HK-2 (cell line): ENCODE data around the gene RAB11FIP2.
A peak's percentile ranks its signal among the peaks of the same experiment; 100 is the strongest.
"Not testable (repeated sequence)": the region's sequence is repeated elsewhere in the genome, so short reads cannot be mapped to it uniquely, and the experiment has no call there.

ENCODE experiments used
- DNase-seq: peaks from one replicate; pipeline ENCODE4 v3.0.0-alpha.2; 2018; ENCODE audit not compliant: unreplicated experiment

RAB11FIP2 gene, protein sequence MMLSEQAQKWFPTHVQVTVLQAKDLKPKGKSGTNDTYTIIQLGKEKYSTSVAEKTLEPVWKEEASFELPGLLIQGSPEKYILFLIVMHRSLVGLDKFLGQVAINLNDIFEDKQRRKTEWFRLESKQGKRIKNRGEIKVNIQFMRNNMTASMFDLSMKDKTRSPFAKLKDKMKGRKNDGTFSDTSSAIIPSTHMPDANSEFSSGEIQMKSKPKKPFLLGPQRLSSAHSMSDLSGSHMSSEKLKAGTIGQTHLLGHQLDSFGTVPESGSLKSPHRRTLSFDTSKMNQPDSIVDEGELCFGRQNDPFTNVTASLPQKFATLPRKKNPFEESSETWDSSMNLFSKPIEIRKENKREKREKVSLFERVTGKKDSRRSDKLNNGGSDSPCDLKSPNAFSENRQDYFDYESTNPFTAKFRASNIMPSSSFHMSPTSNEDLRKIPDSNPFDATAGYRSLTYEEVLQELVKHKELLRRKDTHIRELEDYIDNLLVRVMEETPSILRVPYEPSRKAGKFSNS

DNA sequence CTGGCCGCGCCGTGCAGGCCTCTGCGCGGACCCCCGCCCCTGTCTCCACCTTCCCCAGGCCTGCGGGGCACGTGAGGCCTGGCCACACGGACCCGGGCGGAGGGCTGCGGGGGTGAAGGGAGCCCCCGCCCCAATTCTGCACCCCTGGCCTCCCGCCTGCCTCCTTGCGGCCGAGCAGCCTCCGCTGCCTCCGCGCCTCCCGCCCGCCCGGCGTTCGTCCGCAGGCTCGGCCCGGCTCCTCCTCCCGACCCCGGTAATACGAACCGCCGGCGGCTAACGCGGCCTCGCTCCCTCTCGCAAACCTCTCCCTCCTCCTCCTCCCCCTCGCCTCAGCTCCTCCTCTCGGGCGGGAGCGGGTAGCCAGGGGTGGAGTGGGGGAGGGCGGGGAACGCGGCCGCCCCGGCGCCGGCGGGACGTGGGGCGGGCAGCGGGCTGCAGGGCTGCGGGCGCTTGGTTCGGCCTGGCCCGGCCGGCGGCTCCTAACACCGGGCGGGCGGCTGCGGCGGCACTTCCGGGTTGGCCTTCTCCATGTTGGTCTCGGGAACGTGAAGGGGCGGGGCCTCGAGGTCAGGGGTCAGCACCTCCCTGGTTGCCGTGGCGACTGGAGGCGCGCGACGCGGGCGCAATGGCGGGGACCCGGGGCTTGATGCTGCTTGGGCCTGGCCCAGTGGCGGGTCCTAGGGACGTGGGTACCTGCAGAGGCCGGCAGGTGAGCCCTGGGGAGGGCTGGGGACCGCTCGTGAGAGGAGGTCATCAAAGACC is at the start of gene RAB11FIP2:
Gene RAB11FIP2 (minus strand): TSS at position 547 of the 762 bp plus-strand sequence. CDS start 778 bp downstream, outside the sequence.
- DNase-seq: peak; percentile 96

DNA sequence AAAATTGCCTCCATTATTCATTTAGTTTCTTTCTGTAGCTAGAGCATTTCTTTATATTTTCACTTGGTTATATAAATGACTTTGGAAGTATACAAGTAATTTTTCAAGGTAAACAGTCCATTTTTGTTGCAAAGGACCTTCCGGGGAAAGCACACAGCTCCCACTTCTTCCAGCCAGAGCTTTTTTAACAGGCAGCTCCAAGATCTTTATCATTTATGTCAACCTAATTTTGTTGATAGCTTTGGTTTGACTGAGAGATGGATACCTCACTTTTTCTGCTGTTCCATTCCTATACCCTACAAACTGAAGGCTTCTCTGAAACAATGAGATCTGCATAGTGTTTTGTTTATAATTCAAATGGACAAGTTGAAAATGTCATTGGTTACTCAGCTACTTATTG is 49.3 kb upstream of the RAB11FIP2 start:
- DNase-seq: no peak

DNA sequence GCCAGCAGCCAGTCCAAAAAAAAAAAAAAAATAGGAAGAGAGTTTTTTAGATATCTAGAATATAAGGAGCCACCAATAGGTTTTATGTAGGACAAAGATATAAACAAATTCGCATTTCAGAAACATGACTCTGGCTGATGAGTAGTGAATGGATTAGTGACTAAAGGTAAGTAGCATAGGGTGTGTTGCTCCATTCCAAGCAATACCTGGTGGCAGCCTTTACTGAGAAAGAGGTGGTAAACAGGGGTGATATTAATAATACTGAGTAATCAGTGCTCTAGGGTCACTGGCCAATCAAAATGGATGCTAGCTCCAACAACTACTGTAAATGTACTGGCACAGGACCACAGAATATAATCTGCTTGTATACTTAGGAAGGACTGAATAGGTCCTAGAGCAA is 45.5 kb upstream of the RAB11FIP2 start:
- no peak for DNase-seq

DNA sequence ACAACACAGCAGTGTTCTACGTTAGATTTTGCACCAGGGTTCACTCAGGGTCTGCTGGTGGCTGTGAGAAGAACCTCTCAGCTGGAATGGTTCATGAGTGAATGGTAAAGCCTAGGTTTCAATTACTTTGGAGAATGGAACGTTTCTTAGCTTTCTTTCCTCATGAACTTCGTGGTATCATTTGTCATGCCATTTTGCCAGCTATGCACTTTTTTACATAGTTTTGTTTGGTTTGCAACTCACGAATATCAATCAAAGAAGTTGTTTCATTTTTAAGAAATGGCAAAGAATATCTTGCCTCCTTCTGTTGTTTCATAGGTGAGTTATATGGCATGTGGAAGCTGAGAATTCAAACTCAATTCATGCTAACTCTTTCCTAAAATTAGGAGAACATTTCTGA is 34.1 kb upstream of the RAB11FIP2 start:
- DNase-seq: no peak

DNA sequence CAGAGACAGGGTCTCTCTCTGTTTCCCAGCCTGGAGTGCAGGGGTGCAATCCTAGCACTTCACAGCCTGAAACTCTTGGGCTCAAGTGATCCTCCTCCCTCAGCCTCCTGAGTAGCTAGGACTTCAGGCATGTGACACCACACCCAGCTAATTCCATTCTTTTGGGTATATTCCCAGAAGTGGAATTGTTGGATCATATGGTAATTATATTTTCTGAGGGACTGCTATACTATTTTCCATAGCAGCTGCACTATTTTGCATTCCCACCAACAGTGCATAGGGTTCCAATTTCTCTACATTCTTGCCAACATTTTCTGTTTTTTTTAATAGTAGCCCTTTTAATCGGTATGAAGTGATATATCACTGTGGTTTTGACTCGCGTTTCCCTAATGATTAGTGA is 30.0 kb upstream of the RAB11FIP2 start:
- DNase-seq: no peak

DNA sequence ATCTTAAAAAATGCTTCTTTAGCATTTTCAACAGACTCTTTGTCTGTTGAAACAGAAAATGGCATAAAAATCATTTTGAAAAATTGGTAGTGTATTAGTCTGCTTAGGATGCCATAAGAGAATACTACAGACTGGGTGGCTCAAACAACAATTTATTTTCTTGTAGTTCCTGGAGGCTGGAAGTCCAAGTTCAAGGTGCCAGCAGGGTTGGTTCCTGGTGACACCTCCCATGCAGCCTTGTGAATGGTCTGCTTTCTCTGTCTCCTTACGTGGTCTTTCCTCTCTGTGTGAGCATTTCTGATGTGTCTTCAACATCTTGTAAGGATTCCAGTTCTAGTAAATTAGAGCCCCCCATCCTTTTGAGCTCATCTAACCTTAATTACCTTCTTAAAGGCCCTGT is 26.1 kb upstream of the RAB11FIP2 start:
- DNase-seq: no peak

DNA sequence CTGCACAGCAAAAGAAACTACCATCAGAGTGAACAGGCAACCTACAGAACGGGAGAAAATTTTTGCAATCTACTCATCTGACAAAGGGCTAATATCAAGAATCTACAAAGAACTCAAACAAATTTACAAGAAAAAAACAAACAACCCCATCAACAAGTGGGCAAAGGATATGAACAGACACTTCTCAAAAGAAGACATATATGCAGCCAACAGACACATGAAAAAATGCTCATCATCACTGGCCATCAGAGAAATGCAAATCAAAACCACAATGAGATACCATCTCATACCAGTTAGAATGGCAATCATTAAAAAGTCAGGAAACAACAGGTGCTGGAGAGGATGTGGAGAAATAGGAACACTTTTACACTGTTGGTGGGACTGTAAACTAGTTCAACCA is 20.6 kb upstream of the RAB11FIP2 start:
- not testable (repeated sequence) for DNase-seq

DNA sequence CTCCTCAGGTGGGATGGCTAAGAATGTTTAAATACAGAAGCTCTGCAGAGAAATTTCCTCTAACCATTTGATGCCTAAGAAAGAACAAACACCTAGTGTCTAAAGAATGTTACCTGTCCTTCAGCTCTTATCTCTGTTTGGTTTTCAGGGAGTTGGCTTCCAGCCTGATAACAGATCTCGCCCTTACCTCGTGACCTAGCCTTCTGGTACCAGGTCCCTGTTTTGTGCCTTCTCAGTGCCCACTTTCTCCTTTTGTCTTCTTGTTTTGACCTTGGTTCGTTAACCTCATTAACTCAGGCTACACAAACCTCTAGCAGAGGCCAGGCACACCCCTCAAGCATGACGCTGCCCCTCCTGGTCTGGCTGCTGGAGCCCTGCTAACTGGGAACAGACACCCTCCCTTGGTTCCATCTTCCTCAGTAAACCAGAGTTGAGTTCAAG is 16.1 kb upstream of the RAB11FIP2 start:
- DNase-seq: no peak

DNA sequence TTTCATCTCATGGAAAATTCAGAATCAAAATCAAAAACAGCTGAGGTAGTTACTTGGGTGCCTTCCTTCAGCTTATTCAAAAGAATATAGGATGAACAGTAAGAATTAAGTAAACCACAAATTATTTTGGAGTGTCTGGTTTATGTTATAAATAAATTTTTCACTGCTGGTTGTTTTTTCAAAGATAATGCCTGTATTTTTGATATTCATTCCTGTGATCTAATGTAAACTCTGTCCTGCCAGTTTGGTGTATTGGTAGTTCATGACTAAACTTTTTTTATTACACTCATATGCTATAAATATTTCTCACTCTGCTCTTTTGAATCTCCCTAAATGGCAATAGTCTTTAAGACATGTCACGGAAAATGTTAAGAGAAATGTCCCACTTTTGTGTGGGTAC is 11.6 kb upstream of the RAB11FIP2 start:
- DNase-seq: no peak

DNA sequence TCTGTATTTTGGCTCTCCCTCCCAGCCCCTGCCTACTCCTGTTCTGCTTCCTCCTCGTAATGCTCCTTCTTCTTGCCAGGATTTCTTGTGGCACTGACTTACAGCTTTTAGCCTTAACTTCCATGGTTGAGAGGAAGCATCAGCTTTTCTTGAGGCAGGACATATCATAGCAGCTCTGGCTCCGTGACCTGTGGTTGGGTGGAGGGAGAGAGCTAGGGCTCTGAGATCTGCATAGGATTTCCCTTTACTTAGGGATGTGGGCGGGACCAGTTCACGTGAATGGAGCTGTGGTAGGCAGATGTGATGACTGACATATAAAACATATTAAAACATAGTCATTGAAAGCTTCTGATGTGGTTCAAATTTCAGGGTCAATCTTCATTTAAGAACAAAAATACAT is 10.6 kb upstream of the RAB11FIP2 start:
- no peak for DNase-seq

DNA sequence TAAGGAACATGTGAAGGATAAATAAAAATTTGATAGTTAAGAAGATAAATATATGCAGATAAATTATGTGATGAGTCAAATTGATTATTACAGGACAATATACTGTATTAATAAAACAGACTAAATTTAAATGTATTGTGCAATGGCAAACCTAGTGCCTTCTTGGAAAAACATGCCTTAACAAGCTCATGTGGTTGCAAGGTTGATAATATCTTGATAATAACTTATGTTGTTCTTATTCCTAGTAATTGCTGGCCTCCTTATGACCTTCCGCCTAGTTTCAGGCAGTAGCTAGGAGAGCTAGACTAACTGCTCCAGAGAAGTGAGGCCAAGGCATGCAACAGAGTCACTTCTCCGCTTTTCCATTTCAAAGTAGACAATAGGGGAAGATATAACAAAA is 7.6 kb upstream of the RAB11FIP2 start:
- DNase-seq: no peak

DNA sequence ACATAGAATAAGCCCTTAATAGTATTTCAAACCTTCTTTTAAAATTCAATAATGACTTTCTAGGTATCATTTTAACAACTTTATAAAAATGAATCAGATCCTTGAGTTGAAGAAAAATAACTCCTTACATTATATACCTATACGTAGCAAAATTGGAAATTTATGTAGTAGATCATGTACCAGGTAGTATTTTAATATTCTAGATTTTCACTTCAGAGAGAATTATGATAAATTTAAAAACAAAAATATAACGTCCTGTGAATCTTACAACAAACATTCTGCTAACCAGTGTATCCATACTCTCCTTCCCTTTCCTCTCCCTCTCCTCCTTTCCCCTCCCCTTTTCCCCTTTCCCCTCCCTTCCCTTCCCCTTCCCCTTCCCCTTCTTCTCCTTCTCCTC is 6.1 kb upstream of the RAB11FIP2 start:
- no peak for DNase-seq

DNA sequence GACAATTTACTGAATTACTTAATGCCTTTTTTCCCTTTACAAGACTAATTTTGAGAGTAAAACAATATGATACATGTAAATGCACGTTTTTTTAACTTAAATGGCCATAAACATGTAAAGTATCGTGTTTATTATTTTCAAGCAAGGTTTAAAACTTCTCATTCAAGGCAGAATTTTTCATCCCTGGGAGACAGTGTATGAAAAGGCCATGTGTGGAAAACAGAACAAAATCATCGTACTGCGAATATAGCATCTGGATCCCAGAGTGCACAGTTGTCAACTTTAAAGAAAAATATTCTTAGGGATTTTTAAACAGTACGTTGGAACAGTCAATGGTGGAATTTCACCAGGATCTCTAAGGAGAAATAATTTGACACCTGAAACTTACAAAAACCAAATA is 1.1 kb upstream of the RAB11FIP2 start:
- no peak for DNase-seq

DNA sequence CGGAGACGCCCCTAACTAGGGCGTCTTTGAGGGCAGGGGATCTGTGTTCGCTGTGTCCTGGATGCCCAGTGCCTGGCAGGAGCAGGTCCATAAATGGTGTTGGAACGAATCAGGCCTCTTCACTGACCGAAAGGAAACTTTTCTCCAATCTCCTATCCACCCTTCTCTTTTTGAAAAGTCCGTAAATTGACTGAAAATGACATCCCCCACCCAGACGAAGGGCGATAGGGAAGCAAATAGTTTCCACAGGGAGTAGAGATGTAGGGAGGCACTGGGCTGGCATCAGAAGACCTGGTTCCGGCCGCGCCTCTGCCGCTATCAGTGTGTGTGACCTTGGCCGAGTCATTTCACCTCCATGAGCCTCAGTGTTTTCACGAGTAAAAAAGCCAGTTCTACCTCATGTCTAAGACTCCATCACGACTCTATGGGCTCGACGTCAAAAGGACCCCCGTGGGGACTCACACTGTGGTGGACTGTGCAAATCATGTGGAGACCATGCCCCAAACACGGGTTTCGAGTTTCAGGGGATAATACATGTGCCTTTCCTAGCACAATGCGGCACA is 497 bp upstream of the RAB11FIP2 start:
- DNase-seq: no peak

DNA sequence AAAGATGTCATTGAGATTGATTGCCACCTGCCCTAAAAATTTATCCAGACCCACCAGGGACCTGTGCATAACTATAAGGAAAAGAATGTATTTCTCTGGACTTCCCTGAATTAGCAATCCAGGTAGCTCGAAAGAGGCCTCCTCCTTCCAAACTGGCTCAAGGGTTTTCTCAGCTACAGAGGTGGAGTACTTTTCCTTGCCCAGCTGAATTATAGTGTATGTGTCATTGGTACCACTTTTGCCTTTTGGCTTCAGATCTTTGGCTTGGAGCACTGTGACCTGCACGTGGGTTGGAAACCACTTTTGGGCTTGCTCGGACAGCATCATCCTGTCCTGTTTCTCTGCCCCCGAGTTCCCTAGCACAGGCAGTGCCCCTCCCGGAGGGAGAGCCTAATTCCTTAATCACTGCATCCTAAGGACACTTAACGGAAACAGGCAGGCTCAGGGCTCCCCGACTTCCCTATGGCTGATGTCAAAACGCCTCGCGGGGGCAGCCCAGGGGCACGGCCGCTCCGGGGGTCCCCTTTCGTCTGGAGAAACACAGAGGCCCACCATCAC is 825 bp downstream of the RAB11FIP2 start:
- peak; percentile 47 for DNase-seq

DNA sequence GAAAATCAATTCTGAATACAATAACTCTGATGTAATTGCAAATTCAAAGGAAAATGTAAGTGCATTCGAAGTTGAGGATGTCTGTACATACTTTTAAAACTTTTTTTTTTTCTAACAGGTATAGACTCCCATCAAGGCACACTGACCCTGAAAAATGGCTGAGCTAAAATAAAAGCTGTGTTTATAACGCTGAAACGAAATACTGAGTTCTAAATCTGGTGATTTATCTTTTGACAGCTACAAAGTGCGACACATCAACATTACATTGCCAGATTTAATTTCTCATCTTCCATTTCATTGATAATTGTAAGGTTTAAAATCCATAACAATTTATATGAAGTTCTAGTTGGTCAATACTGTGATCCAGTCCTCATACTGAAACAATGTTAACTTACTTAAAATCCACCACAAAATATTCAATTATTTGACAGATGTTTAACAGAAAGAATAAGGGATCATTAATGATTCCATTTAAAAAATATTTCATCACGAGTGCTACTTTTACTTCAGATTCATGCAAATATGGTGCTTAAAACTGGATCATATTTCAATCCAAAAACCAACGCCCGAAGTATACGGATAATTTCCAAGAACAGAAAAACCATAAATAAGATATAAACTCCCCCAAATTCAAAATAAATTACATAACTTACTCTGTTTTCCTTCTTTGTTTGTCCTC is 1.4 kb downstream of the RAB11FIP2 start:
- no peak for DNase-seq

DNA sequence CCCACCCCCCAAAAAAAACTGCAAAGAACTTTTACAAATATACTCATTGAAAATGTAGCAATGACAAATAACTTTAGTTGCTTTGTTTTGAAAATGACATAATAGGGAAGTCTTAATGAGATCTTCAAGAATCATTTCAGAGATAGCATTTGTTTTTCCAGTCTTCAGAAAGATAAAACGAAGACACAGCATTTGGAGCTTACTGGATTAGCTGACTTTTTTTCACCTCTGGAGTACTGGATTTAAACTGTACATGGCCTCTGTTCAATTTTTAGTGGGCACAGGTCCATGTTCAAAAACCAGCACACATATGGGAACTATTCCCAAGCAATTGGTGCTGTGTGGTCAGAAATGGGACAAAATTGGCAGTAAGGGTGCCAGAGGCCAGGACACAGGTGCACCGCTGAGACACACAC is 3.9 kb downstream of the RAB11FIP2 start:
- DNase-seq: no peak

DNA sequence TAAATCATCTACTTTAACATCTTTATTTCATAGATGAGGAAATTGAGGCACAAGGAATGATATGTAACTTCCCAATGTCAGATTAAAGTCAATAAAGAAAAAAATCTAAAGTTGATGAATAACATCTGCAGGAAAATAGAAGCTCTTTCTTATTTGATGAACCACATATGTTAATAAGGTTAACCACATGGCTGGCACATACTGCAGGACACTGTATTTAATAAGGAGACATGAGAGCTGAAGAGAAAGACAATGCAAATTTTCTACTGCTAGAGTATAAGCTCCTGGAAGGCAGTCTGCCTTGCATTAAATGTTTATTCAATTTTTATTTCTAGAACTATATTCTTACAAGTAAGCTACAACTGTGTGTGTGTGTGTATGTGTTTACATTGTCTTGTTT is 4.4 kb downstream of the RAB11FIP2 start:
- no peak for DNase-seq

DNA sequence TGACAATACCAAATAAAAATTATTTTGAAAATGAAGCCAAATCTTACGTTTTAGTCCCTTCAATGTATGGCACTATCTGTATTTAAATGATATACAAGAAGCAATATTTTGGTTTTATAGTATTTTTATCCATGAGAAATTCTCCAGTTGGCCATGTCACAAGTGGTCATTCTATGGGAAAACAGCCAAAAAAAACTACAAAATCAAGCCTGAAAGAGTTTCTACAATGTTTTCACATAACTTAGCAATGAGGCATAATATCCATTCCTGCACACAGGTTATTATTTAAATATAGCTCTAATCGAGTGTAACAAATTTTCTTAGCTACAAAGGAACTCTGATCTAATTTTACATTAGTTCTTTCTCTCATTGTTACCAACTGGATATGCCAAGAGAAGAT is 5.4 kb downstream of the RAB11FIP2 start:
- DNase-seq: no peak

DNA sequence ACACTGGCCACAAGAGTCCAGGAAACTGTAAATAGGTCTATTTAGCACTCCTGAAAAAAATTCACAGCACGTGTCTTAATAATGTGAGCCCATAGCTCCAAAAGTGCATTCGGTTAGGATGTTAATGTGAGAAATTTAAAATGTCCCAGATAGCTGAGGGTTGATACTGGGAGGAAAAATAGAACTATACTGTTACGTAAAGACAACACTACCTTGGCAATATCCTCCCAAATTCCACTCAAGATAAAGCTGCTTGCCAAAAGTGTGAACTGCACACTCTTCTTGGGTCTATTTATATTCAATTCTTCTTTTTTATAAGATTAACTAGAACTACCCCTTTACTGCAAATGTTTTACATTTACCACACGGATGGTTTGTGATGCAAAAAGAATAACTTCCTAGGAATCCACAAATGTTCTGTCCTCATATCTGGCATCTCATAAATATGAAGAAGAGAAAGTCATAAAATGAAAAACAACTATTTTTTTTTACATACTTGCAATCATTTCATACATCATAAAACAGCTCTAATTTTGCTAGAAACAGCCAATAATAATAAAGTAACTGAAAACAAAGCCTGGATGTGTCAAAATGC is 10.4 kb downstream of the RAB11FIP2 start:
- no peak for DNase-seq

DNA sequence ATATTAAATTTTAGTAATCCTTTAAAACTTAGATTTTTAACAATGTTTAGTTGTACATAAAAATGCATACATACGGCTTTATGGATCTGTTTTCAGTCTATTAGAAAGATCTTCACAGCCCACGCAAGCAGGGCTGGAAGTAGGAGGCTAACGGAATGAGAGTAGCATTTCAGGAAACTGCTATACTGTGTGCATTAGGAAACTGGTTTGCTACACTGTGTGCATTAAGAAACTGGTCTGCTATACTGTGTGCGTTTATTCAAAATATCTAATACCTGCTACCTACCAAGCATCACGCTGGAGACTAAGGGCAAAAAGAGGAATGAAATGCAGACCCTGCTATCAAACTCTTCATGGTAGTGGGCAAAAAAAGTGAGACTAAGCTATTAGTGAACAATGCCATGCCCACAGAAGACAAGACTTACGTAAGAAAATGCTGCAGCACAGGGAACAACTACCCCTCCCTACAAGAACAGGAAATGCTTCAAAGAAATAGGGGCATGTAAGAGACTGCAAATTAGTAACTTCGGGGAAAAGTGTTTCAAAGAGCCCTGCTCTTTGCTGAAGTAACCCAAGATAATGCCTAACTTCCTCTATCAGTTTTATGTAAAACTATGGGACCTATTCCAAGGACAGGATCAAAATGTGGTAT is 11.3 kb downstream of the RAB11FIP2 start:
- DNase-seq: no peak
